H1 (cell line): Measurements from ENCODE around the gene ABCA2. TPM values are rescaled to one million over a fixed set of nuclear protein-coding genes. Genes with fewer than 3 reads are reported as not detected.

ENCODE experiments used
- CTCF ChIA-PET: fragments of 300-600 bp; sonication (Branson Sonifier 250); formaldehyde crosslinking; loops from one replicate; lab custom pipeline; 2021; ENCODE audit not compliant: partially characterized antibody; lab: Charles Lee
- POLR2A ChIA-PET: fragments of 300-600 bp; sonication (Branson Sonifier 250); formaldehyde crosslinking; loops from one replicate; lab custom pipeline; 2021; ENCODE audit warnings: inconsistent platforms; ENCODE audit not compliant: partially characterized antibody; lab: Charles Lee
- DNase-seq, 2 experiments: peaks; one replicate each; pipeline versions ENCODE4 v3.0.0 to v3.0.0-alpha.2; 2010 to 2022; ENCODE audit warnings: low spot score in 2 of 2, low read depth in 1 of 2, mixed read lengths in 1 of 2
- FAIRE-seq: peaks from 2 replicates; lab custom pipeline; 2011; peaks lifted over from hg19 to GRCh38; lab: Jason Lieb, UNC
- H2AFZ ChIP-seq: 2 replicates; pipeline ENCODE4 v1.8.1; 2012; ENCODE audit warnings: low read length, inconsistent platforms
- H2AK5ac ChIP-seq: 2 replicates; pipeline ENCODE4 v1.6.1; 2013; ENCODE audit warnings: low read depth, low read length
- H2BK120ac ChIP-seq: replicated peaks from 2 replicates; pipeline ENCODE3; 2013; ENCODE audit warnings: low read depth, low read length, inconsistent platforms
- H2BK12ac ChIP-seq: 2 replicates; pipeline ENCODE4 v1.6.1; 2013; ENCODE audit warnings: low read depth, low read length
- H2BK15ac ChIP-seq: 2 replicates; pipeline ENCODE4 v1.6.1; 2013; ENCODE audit warnings: low read length
- H2BK20ac ChIP-seq: 2 replicates; pipeline ENCODE4 v1.6.1; 2013; ENCODE audit warnings: low read length
- H2BK5ac ChIP-seq: 2 replicates; pipeline ENCODE4 v1.6.1; 2013; ENCODE audit warnings: low read depth, low read length
- H3K14ac ChIP-seq: 2 replicates; pipeline ENCODE4 v1.6.1; 2013; ENCODE audit warnings: inconsistent platforms; ENCODE audit not compliant: insufficient read length
- H3K18ac ChIP-seq: 2 replicates; pipeline ENCODE4 v1.6.1; 2013; ENCODE audit warnings: low read length; ENCODE audit errors: extremely low read depth
- H3K23ac ChIP-seq: 2 replicates; pipeline ENCODE4 v1.6.1; 2013; ENCODE audit warnings: inconsistent platforms; ENCODE audit not compliant: insufficient read length
- H3K23me2 ChIP-seq: 2 replicates; pipeline ENCODE4 v1.6.1; 2013; ENCODE audit warnings: low read depth, low read length
- H3K27ac ChIP-seq: 2 replicates; pipeline ENCODE4 v1.6.1; 2011; ENCODE audit warnings: low read depth, low read length, inconsistent platforms
- H3K27me3 ChIP-seq, 4 experiments: replicated peaks in 1 of 4; 1 replicate in 1 of 4; 2 replicates in 3 of 4; pipeline versions ENCODE4 v1.6.1 to v1.8.1; 2011 to 2013; ENCODE audit warnings: low read length in 3 of 4, mild to moderate bottlenecking in 3 of 4, inconsistent platforms in 2 of 4, mixed read lengths in 2 of 4, moderate library complexity in 1 of 4; ENCODE audit not compliant: control insufficient read depth in 3 of 4, insufficient read depth in 3 of 4; ENCODE audit errors: extremely low read depth in 1 of 4
- H3K36me3 ChIP-seq, 4 experiments: 2 replicates each; pipeline versions ENCODE4 v1.6.1 to v1.8.1; 2011 to 2013; ENCODE audit warnings: mild to moderate bottlenecking in 4 of 4, low read length in 3 of 4, moderate library complexity in 2 of 4, control low read depth in 1 of 4, inconsistent platforms in 1 of 4; ENCODE audit not compliant: insufficient read depth in 4 of 4, control insufficient read depth in 2 of 4
- H3K4ac ChIP-seq: replicated peaks from 2 replicates; pipeline ENCODE3; 2013; ENCODE audit warnings: low read length, low read depth, mixed read lengths, inconsistent platforms; ENCODE audit not compliant: insufficient read length
- H3K4me1 ChIP-seq, 4 experiments: replicated peaks in 1 of 4; 1 replicate in 1 of 4; 2 replicates in 3 of 4; pipeline versions ENCODE4 v1.6.1 to v1.8.1; 2011 to 2013; ENCODE audit warnings: low read length in 3 of 4, inconsistent platforms in 2 of 4, mixed read lengths in 1 of 4; ENCODE audit not compliant: insufficient read depth in 4 of 4, control insufficient read depth in 3 of 4
- H3K4me2 ChIP-seq, 2 experiments: 2 replicates each; pipeline versions ENCODE4 v1.6.1 to v1.8.1; 2011 to 2013; ENCODE audit warnings: low read depth in 2 of 2, low read length in 2 of 2, control low read depth in 1 of 2, inconsistent platforms in 1 of 2, mild to moderate bottlenecking in 1 of 2; ENCODE audit not compliant: insufficient read depth in 1 of 2
- H3K4me3 ChIP-seq, 4 experiments: fragments of 200-600, 300-600 bp in 1 of 4; sonication (generic), shearing (Covaris generic), sonication (Bioruptor Twin) in 1 of 4; 2 replicates each; pipeline versions ENCODE4 v1.5.1 to v1.8.1; 2011 to 2016; ENCODE audit warnings: low read length in 4 of 4, low read depth in 3 of 4, control low read depth in 2 of 4, inconsistent platforms in 2 of 4, mild to moderate bottlenecking in 2 of 4, mixed read lengths in 1 of 4, moderate library complexity in 1 of 4; ENCODE audit not compliant: insufficient read depth in 2 of 4; ENCODE audit errors: extremely low read depth in 1 of 4
- H3K56ac ChIP-seq: replicated peaks from 2 replicates; pipeline ENCODE3; 2013; ENCODE audit warnings: low read depth, mild to moderate bottlenecking, mixed read lengths, low read length, inconsistent platforms; ENCODE audit not compliant: insufficient read length
- H3K79me1 ChIP-seq: 2 replicates; pipeline ENCODE4 v1.6.1; 2013; ENCODE audit warnings: low read depth, low read length, control low read depth
- H3K79me2 ChIP-seq, 2 experiments: 2 replicates each; pipeline versions ENCODE4 v1.6.1 to v1.8.1; 2012 to 2013; ENCODE audit warnings: low read length in 2 of 2, mild to moderate bottlenecking in 2 of 2, inconsistent platforms in 1 of 2; ENCODE audit not compliant: insufficient read depth in 2 of 2, control insufficient read depth in 1 of 2
- H3K9ac ChIP-seq, 4 experiments: replicated peaks in 1 of 4; 1 replicate in 1 of 4; 2 replicates in 3 of 4; pipeline versions ENCODE4 v1.6.1 to v1.8.1; 2011 to 2013; ENCODE audit warnings: low read depth in 3 of 4, low read length in 3 of 4, control low read depth in 2 of 4, mild to moderate bottlenecking in 2 of 4, moderate library complexity in 2 of 4, inconsistent platforms in 1 of 4; ENCODE audit errors: extremely low read depth in 1 of 4
- H3K9me3 ChIP-seq, 2 experiments: 2 replicates each; pipeline versions ENCODE4 v1.6.1 to v1.8.1; 2012 to 2013; ENCODE audit warnings: mild to moderate bottlenecking in 2 of 2, moderate library complexity in 2 of 2, control low read depth in 1 of 2, inconsistent platforms in 1 of 2, low read depth in 1 of 2, low read length in 1 of 2, mixed read lengths in 1 of 2; ENCODE audit not compliant: insufficient read depth in 2 of 2
- H4K20me1 ChIP-seq, 2 experiments: replicated peaks in 1 of 2; 2 replicates each; pipeline versions ENCODE3 to v1.8.1; 2011 to 2013; ENCODE audit warnings: inconsistent platforms in 2 of 2, low read length in 2 of 2, mild to moderate bottlenecking in 1 of 2; ENCODE audit not compliant: insufficient read depth in 2 of 2, control insufficient read depth in 1 of 2
- H4K5ac ChIP-seq: 2 replicates; pipeline ENCODE4 v1.6.1; 2013; ENCODE audit warnings: low read length, low read depth, mixed read lengths, inconsistent platforms; ENCODE audit not compliant: insufficient read length
- H4K8ac ChIP-seq: 2 replicates; pipeline ENCODE4 v1.8.0; 2013; ENCODE audit warnings: mild to moderate bottlenecking, moderate library complexity, low read length, inconsistent platforms; ENCODE audit not compliant: insufficient read depth; ENCODE audit errors: extremely low read depth
- H4K91ac ChIP-seq: replicated peaks from 2 replicates; pipeline ENCODE3; 2013; ENCODE audit warnings: low read length, mixed read lengths, inconsistent platforms; ENCODE audit not compliant: insufficient read length
- GABPA ChIP-seq: IDR thresholded peaks from 2 replicates; pipeline ENCODE4 v1.6.1; 2011; ENCODE audit warnings: mild to moderate bottlenecking, low read length, moderate library complexity, borderline replicate concordance; ENCODE audit not compliant: insufficient read depth
- HDAC2 ChIP-seq, 2 experiments: fragments of 300-600 bp in 1 of 2; sonication (generic) in 1 of 2; IDR thresholded peaks; 2 replicates each; pipeline ENCODE4 v1.6.1; 2011 to 2012; ENCODE audit warnings: low read depth in 2 of 2, low read length in 2 of 2, mild to moderate bottlenecking in 2 of 2, moderate library complexity in 2 of 2, borderline replicate concordance in 1 of 2, inconsistent platforms in 1 of 2
- POLR2A ChIP-seq, 2 experiments: IDR thresholded peaks; 1 replicate in 1 of 2; 2 replicates in 1 of 2; pipeline ENCODE4 v1.6.1; 2011; ENCODE audit warnings: low read depth in 2 of 2, low read length in 2 of 2, mild to moderate bottlenecking in 2 of 2; ENCODE audit errors: control extremely low read depth in 1 of 2
- RAD21 ChIP-seq, 2 experiments: IDR thresholded peaks in 1 of 2; conservative IDR thresholded peaks in 1 of 2; 2 replicates each; pipeline ENCODE4 v1.6.1; 2011; ENCODE audit warnings: low read depth in 2 of 2, low read length in 2 of 2, improper control_type of control experiment in 1 of 2, inconsistent platforms in 1 of 2, mild to moderate bottlenecking in 1 of 2, moderate library complexity in 1 of 2
- SIN3A ChIP-seq, 2 experiments: IDR thresholded peaks in 1 of 2; conservative IDR thresholded peaks in 1 of 2; 2 replicates each; pipeline ENCODE4 v1.6.1; 2011 to 2012; ENCODE audit warnings: low read length in 2 of 2, improper control_type of control experiment in 1 of 2, low read depth in 1 of 2, mild to moderate bottlenecking in 1 of 2
- TBP ChIP-seq: IDR thresholded peaks from 2 replicates; pipeline ENCODE4 v1.6.1; 2011; ENCODE audit warnings: low read depth, low read length, improper control_type of control experiment
- TCF12 ChIP-seq: IDR thresholded peaks from 2 replicates; pipeline ENCODE4 v1.6.1; 2011; ENCODE audit warnings: low read depth, mild to moderate bottlenecking, low read length
- WGBS, 2 experiments: shearing (Covaris generic) in 1 of 2; methylation state at CpG; one replicate each; pipeline versions ENCODE4 v1.1.6 to v1.1.7; 2013 to 2015; ENCODE audit warnings: low lambda C conversion rate in 2 of 2, mixed read lengths in 2 of 2, inconsistent platforms in 1 of 2, low coverage in 1 of 2, missing lambda C conversion rate in 1 of 2; ENCODE audit not compliant: insufficient replicate concordance in 2 of 2, insufficient coverage in 1 of 2, insufficient read length in 1 of 2; ENCODE audit errors: extremely low coverage in 1 of 2, missing lambda C conversion rate in 1 of 2; 5-methylcytosine and 5-hydroxymethylcytosine counted together
- polyA plus RNA-seq, 7 experiments: library from polyadenylated mRNA; depleted of rRNA in 3 of 7; stranded (reverse) in 5 of 7; unstranded in 2 of 7; fragments of >200 nt in 5 of 7; fragments of 200-250 nt in 2 of 7; gene quantifications; 1 replicate in 5 of 7; 2 replicates in 1 of 7; 4 replicates in 1 of 7; pipeline versions ENCODE4 v1.2.1 to v1.2.3, GENCODE V29; 2011 to 2013; ENCODE audit warnings: missing spikeins in 2 of 7, mixed read lengths in 2 of 7
- total RNA-seq: library from RNA; stranded (reverse); fragmentation: NEBNext Ultra II Directional; extraction: Animal tissue kit (Norgen Biotek cat#: 25700); gene quantifications from 2 replicates; pipeline ENCODE4 v1.2.1, GENCODE V29; 2021
- TF ChIP-seq, protein P1 (sequence below): IDR thresholded peaks from 2 replicates; pipeline ENCODE4 v1.6.1; 2012; ENCODE audit warnings: inconsistent platforms

ABCA2 gene
- total and polyA plus RNA-seq, 2 of the 8 experiments (the other 6 are each of a cell fraction or from before 2014, with no cell fraction given), result 12.5 to 14.3 TPM

DNA sequence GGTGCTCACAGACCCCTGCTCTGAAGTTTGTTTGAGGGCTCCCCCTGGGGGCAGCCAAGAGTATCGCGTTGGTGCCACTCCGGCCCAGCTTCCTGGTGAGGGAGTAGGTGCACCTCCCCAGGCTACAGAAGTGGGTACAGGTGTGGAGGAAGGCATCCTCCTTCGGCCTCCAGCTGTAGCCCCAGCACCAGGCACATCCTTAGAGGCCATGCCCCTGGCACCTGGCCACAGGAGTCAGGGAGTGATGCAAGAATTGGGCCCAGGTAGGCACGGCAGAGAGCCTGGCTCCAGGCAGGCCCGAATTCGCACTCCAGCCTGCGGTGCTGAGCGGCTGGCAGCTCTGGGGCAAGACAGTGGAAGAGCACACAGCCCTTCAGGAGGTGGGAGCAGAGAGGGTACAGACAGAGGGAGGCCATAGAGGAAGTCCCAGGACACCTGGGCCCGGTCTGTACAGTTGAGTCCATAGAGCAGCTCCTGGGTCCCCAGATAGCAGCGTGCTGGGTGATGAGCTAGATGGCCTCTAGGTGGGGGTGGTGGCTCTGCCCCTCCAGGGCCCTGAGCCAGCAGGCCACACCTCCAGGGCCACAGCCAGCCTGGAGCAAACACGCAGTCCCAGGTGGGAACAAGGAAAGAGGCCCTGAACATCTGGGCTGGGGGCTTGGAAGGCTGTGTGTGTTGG lies 40.0 kb upstream of the ABCA2 start:
- H3K4ac ChIP-seq, result peak overlapping the region; percentile 57
- peaks cover 0 to 25% (median 18%) of the 10 kb centered on the region in 4 experiments; a peak in 6 of 7 replicates for H3K4me1 ChIP-seq
- 0 out of 2 replicates have a peak overlapping the region, but pooled peaks have one; percentile 57 for H4K8ac ChIP-seq
- H3K14ac ChIP-seq, result no peak overlapping the region
- H2BK12ac ChIP-seq, result peak overlapping the region; percentile 4; the same call in 1 of the 2 replicates
- DNase-seq (peak in 1 of 2 experiments; percentile 93), FAIRE-seq (no peak)
- H2AFZ ChIP-seq, result no peak overlapping the region
- H3K27ac ChIP-seq, result no peak overlapping the region
- ChIA-PET CTCF (interaction anchor here (0.5 to 13.5 kb wide), 58 partner anchors 9 to 1573 kb away, joined by 3 to 291 read pairs (median 4); partner anchors contain the start of genes ABCA2, ANAPC2, CYSRT1 and ENTPD2), POLR2A (interaction anchor here (0.7 to 1.8 kb wide), 7 partner anchors 9 to 221 kb away, joined by 3 to 7 read pairs (median 4); partner anchors contain the start of genes FBXW5, MAN1B1, TUBB4B and UAP1L1)
- H2AK5ac ChIP-seq, result no peak overlapping the region
- no peak overlapping the region for H4K91ac ChIP-seq
- no peak overlapping the region for H2BK5ac ChIP-seq
- peaks cover 0 to 15% (median 7%) of the 10 kb centered on the region in 4 experiments; a peak in 5 of 7 replicates for H3K27me3 ChIP-seq
- H3K18ac ChIP-seq, result no peak overlapping the region; the same call in 1 of the 2 replicates
- H3K56ac ChIP-seq, result no peak overlapping the region
- no peak overlapping the region for H3K9ac ChIP-seq
- no peak overlapping the region; a peak in 1 of 4 replicates for H3K4me2 ChIP-seq
- peaks cover 23 to 25% of the 10 kb centered on the region in 2 experiments for H4K20me1 ChIP-seq
- no peak overlapping the region for H4K5ac ChIP-seq
- H2BK20ac ChIP-seq, result no peak overlapping the region
- H3K79me2 ChIP-seq, result no peaks in the 10 kb centered on the region
- no peak overlapping the region for H2BK120ac ChIP-seq
- H3K4me3 ChIP-seq, result no peak overlapping the region
- no peak overlapping the region for H3K23ac ChIP-seq
- H3K23me2 ChIP-seq, result peaks cover 13% of the 10 kb centered on the region
- H3K36me3 ChIP-seq, result no peaks in the 10 kb centered on the region
- peaks cover 2% of the 10 kb centered on the region; the same call in 1 of the 2 replicates for H3K79me1 ChIP-seq
- no peak overlapping the region for H2BK15ac ChIP-seq
- H3K9me3 ChIP-seq, result no peaks in the 10 kb centered on the region
- 58% methylated on average over 12 of the region's 12 CpGs; no CpG with 5 or more reads in 1 of the 2 experiments for WGBS, 2 experiments
- TF ChIP-seq, protein P1, sequence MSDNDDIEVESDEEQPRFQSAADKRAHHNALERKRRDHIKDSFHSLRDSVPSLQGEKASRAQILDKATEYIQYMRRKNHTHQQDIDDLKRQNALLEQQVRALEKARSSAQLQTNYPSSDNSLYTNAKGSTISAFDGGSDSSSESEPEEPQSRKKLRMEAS, result 0 out of 2 replicates have a peak, but pooled peaks have one; percentile 32
- TF ChIP-seq POLR2A (IDR thresholded peaks at IDR 0.05; ENCODE audit: control extremely low read depth in 1 of 2, low read depth in 2 of 2, low read length in 2 of 2) (no peak), TCF12 (no peak), SIN3A (conservative IDR thresholded peaks at IDR 0.05 in 1 of 2, IDR thresholded peaks at IDR 0.05 in 1 of 2; ENCODE audit: low read depth in 1 of 2, low read length in 2 of 2) (peak in 1 of 2 experiments; percentile 47; a peak in 1 of 4 replicates), TBP (0 out of 2 replicates have a peak, but pooled peaks have one; percentile 14), GABPA (peak; percentile 56; the same call in 1 of the 2 replicates), HDAC2 (IDR thresholded peaks at IDR 0.05; ENCODE audit: borderline replicate concordance in 1 of 2, low read depth in 2 of 2, low read length in 2 of 2) (0 out of 4 replicates have a peak, but pooled peaks of 1 of the 2 experiments have one; percentile 15), RAD21 (IDR thresholded peaks at IDR 0.05 in 1 of 2, conservative IDR thresholded peaks at IDR 0.05 in 1 of 2; ENCODE audit: low read depth in 2 of 2, low read length in 2 of 2) (peak; percentile 36 to 57)
